Uterus (tissue), 2 donors: ENCODE measurements around the gene SORCS3.

ENCODE experiments used
- CTCF ChIP-seq, 4 experiments: fragments of 200-600 bp in 2 of 4; fragments of 450-650 bp in 2 of 4; sonication (generic) in 2 of 4; IDR thresholded peaks; one replicate each; pipeline ENCODE4 v1.5.1; 2016 to 2019; ENCODE audit warnings: antibody characterized with exemption in 4 of 4, mild to moderate bottlenecking in 2 of 4, moderate library complexity in 1 of 4
- POLR2A ChIP-seq, 2 donors: fragments of 450-650 bp; IDR thresholded peaks; one replicate each; pipeline ENCODE4 v1.6.1; 2016; ENCODE audit warnings: antibody characterized with exemption in 2 of 2, mild to moderate bottlenecking in 1 of 2, moderate library complexity in 1 of 2

- TF ChIP-seq CTCF (IDR thresholded peaks at IDR 0.05): no peak
- TF ChIP-seq POLR2A (IDR thresholded peaks at IDR 0.05): no peak
These were observed 258.7 kb downstream of the SORCS3 start for GRCh38 chr10:104899779-104900178.
